ENCODE measurements around the gene ZAP70. TPM values are rescaled to one million over a fixed set of nuclear protein-coding genes. Genes with fewer than 3 reads are reported as not detected.
A peak's percentile ranks its signal among the peaks of the same experiment; 100 is the strongest.

Gene ZAP70
- total and polyA plus RNA-seq, 2 of the 13 experiments (the other 11 are each of a cell fraction or from before 2014, with no cell fraction given) = 0.51 to 4.0 TPM

- TF ChIP-seq ZNF788 (CRISPR knock-in tag; IDR thresholded peaks at IDR 0.05; ENCODE audit: borderline replicate concordance) (peak; percentile 57; the same call in 1 of the 2 replicates), ZNF337 (CRISPR knock-in tag; IDR thresholded peaks at IDR 0.05; ENCODE audit: borderline replicate concordance, low read depth) (no peak), ARHGAP35 (CRISPR knock-in tag; IDR thresholded peaks at IDR 0.05; ENCODE audit: borderline replicate concordance) (no peak), BCL3 (CRISPR knock-in tag; IDR thresholded peaks at IDR 0.05) (no peak), RXRB (CRISPR knock-in tag; IDR thresholded peaks at IDR 0.05; ENCODE audit: borderline replicate concordance) (peak; percentile 94), ZNF143 (CRISPR knock-in tag; IDR thresholded peaks at IDR 0.05) (no peak), ZNF761 (CRISPR knock-in tag; conservative IDR thresholded peaks at IDR 0.05) (no peak; the same call in 1 of the 2 replicates), ZNF775 (CRISPR knock-in tag; IDR thresholded peaks at IDR 0.05; ENCODE audit: borderline replicate concordance) (no peak), ELK4 (CRISPR knock-in tag; IDR thresholded peaks at IDR 0.05; ENCODE audit: borderline replicate concordance) (no peak), PATZ1 (CRISPR knock-in tag; IDR thresholded peaks at IDR 0.05) (no peak), NFYC (CRISPR knock-in tag; IDR thresholded peaks at IDR 0.05) (no peak), RARA (CRISPR knock-in tag; IDR thresholded peaks at IDR 0.05) (peak; percentile 60), AHDC1 (CRISPR knock-in tag; IDR thresholded peaks at IDR 0.05; ENCODE audit: borderline replicate concordance) (no peak), SRSF1 (optimal IDR thresholded peaks at IDR 0.05; ENCODE audit: low read depth, low read length) (no peak), SOX13 (IDR thresholded peaks at IDR 0.05) (no peak), SOX13 (CRISPR knock-in tag; conservative IDR thresholded peaks at IDR 0.05 in 1 of 2, IDR thresholded peaks at IDR 0.05 in 1 of 2) (no peak), ZNF777 (CRISPR knock-in tag; IDR thresholded peaks at IDR 0.05) (no peak), ZC3H4 (CRISPR knock-in tag; IDR thresholded peaks at IDR 0.05; ENCODE audit: borderline replicate concordance) (no peak), ZNF232 (CRISPR knock-in tag; IDR thresholded peaks at IDR 0.05; ENCODE audit: borderline replicate concordance) (0 out of 2 replicates have a peak, but pooled peaks have one; percentile 53), TCF7L2 (IDR thresholded peaks at IDR 0.05; ENCODE audit: low read depth, low read length) (no peak)
Observed at GRCh38 chr2:97740590-97741182, 27.3 kb downstream of the ZAP70 start (continued).
